Activated CD8-positive, alpha-beta memory T cell treated with anti-CD3 and anti-CD28 coated beads, Interleukin-2, amount 50 U/mL, for 1 hour (primary cell): ENCODE measurements around the gene TNFAIP8L1.

Experiments
- DNase-seq: peaks from one replicate; pipeline ENCODE4 v3.0.0-alpha.2; 2020; ENCODE audit errors: extremely low read depth

Gene TNFAIP8L1

DNA sequence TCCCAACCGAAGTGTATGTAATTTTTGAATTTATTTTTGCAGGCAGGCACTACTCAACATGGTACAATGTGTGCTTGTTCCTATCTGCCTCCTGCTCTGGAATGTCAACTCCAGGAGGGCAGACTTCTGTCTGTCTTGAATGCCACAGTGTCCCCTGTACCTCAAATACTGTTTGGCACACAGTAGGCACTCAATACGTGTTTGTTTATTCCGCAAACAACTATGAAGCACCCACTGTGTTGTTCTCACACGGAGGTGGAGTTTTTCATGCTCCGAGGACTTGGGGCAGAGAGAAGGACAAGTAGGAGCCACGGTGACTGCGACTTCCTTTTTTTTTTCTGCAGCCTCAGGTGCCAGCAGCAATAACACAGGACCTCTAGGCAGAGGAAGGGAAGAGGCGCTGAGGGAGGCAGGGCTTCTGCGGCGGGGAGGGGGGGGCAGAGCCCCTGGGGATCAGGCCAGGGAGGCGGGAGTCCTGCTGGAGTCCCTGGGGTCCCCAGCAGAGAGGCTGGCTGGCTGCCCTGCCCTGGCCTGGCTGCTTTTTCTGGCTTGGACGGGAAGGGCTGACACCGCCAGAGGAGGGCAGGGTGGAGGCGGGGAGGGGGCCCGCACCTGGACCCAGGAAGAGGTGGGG, 29.3 kb upstream of the TNFAIP8L1 start:
- no peak for DNase-seq

DNA sequence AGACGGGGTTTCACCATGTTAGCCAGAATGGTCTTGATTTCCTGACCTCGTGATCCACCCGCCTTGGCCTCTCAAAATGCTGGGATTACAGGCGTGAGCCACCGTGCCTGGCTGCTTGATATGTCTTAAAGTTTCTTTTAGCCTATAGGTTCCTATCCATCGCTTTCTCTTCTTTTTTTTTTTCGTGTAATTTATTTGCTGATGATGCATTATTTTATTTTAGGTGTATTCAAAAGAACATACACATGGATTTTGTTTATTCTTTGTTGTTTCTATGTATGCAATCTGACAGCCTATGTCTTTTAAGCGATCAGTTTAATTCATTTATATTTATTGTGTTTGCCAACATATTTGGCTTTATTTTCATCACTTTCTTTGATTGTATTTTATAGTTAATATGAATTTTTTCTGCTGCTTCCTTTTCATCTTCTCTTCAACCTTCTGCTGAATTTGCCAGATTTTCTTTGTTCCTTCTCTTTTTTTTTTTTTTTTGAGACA, 26.0 kb upstream of the TNFAIP8L1 start:
- no peak for DNase-seq

DNA sequence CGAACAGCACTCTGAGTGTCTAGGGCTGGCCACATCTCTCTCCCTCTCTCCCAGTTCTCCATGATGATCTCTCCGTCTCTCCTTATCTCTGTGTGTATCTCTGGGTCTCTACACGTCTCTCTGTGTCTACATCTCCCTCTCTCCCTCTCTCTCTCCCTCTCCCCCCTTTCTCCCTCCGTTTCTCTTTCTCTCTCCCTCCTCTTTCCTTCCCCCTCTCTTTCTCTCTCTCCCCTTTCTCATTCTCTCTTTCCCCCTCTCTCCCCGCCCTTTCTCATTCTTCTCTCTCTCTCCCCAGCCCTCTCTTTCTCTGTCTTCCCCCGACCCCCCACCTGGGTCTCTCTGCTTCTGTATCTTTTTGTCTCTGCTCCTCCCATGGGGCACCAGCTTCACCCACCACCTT, 21.3 kb upstream of the TNFAIP8L1 start:
- DNase-seq: no peak

DNA sequence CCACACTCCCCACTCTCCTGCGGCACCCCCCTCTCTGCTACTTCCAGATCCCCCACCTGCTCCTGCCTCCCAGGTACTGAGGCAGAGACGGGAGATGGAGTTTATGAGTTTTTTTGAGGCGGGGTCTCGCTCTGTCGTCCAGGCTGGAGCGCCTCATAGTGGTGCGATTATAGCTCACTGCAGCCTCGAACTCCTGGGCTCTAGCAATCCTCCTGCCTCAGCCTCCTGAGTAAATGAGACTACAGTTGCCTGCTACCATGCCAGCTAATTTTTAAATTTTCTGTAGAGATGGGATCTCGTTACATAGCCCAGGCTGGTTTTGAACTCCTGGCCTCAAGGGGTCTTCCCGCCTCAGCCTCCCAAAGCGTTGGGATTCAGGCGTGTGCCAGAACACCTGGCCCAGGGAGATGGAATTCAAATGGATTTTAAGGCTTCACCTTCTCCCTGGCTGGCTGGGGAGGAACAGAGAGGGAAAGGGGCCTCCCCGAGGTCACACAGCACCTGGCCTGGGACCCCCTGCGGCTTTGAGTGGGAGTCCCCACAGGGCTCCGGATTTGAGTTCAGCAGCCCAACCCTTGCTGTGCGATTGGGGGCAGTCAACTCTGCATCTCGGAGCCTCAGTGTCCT, 19.5 kb upstream of the TNFAIP8L1 start:
- no peak for DNase-seq

DNA sequence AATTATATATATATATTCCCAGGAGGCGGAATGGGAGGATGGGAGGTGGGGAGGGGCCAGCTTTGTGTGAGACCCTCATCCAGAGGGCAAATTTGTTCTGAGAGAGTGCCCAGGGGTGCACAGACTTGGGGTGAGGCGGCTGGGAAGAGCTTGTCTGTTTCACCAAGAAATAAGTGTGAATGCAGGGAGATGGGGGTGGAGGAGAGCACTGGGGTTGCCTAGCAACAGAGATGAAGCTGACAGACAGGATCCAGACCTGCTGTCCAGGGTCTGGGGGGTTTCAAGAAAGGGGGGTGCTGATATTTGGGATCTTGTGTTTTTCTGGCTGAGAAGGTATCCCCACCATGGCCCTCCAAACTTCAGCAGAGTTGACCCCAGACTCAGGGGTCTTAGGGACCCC, 18.6 kb upstream of the TNFAIP8L1 start:
- no peak for DNase-seq

DNA sequence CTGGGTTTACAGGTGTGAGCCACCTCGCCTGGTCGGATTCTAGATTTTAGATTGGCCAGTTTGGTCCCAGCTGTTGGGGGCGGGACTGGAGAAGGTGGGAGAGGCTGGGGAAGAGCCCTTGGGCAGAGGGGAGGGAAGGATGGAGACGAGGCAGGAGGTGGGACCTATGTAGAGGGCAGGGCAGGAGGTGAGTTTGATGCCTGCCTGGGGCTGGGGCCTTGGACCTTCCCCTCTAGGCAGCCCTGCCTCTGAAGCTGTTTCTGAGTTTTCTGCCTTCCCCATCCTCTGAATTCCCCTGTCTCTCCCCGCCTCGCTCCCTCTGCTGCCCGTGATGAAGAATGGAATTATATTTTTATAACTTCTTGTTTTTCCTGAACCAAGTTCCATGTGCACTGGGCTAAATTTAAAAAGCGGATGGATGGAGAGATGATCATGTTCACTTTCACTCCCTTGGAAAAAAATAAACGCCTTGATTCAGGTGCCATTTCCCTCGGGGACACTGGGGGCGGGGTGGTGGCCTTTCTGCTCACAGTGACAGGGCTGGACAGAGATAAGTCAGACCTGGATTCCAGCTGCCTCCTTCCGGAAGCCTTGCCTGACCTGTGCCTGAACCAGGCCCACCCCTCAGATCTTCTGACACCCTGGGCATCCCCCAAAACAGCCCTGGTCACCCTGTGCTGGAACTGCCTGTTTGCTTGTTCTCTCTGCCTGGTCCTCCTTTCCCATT, 16.5 kb upstream of the TNFAIP8L1 start:
- no peak for DNase-seq

DNA sequence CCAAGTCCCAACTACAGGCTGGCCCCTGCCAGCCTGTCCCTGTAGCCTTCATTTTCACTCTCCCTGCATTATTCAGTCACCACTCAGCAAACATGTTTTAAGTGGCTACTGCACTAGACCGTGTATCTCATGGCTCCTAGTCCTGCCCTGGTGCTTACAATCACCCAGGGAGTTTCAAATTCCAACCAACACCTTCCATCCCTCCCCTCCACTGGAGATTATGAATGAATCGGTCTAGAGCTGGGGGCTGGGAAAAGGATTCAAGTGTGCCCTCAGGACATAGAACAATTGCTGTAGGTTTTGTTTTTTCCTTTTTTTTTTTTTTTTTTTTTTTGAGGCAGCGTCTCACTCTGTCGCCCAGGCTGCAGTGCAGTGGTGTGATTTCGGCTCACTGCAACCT, 15.0 kb upstream of the TNFAIP8L1 start:
- DNase-seq: no peak

DNA sequence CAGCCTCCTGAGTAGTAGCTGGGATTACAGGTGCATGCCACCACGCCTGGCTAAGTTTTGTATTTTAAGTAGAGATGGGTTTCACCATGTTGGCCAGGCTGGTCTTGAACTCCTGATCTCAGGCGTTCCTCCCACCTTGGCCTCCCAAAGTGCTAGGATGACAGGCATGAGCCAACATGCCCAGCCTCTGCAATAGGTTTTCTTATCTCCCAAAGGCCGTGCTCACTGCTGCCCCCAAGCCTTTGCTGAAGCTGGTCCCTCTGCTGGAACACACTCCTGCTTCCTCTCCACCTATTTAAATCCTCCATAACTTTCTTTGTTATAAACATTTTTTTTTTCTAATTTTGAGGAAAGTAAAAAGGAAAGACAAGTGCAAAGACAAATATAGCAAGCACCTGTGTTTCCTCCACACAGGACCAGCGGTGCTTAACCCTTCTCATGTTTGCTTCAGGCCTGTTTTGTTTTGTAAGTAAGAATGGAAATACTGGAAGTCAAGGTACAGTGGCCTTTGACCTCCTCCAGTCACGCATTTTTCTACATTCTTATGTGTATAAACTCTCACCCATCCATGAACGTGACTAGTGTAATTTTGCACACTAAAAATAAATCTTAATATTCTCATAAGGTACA, 14.5 kb upstream of the TNFAIP8L1 start:
- DNase-seq: no peak

DNA sequence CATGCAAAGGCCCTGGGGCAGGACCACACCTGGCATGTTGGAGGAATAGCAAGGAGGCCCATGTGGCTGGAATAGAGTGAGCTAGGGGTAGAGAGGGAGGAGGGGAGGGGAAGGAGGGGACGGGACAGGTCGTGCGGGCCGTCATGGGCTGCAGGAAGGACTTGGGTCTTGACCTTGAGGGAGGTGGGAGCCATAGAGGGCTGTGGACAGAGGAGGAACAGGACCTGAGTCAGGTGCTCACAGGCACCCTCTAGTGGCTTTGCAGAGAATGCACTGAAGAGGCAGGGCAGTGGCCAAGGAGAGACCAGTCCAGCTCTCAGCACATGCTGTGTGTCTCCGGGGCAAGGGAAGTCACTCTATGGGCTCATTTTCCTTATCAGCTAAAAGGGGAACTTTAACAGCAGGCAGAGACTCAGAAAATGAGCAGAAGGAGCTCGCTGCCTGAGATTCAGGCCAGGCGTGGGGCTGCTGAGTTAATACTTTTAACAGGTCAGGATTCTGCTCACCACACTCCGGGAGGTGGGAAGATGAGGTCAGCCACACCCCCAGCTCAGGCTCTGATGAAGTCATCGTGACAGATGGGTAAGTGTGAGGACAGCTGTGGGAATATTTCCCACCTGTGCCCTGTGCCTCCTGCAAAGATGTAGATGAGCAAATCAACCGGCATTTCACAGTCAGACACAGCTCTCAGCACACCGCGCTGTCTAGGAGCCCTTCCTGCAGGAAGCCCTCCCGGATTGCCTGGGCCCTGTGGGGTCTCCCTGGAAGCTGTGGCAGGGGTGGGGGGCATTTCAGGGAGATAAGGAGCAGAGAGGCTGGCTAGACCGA, 6.0 kb upstream of the TNFAIP8L1 start:
- no peak for DNase-seq

DNA sequence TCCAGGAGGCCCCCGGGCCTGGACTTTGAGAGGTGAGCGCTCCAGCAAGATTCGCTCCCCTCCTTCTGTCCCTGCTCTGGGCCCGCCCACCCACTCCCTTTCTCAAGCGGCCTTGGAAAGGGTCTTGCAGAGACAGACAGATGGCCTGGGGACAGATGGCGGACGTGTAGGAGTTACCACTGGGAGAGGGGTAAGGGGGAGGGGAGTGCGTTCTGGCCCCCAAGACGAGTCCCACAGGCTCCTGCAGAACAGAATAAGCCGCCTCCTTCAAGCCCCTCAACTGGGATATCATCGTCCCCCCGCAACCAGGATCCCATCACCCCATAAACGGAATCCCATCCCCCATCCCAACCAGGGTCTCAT, 3.6 kb upstream of the TNFAIP8L1 start:
- no peak for DNase-seq

DNA sequence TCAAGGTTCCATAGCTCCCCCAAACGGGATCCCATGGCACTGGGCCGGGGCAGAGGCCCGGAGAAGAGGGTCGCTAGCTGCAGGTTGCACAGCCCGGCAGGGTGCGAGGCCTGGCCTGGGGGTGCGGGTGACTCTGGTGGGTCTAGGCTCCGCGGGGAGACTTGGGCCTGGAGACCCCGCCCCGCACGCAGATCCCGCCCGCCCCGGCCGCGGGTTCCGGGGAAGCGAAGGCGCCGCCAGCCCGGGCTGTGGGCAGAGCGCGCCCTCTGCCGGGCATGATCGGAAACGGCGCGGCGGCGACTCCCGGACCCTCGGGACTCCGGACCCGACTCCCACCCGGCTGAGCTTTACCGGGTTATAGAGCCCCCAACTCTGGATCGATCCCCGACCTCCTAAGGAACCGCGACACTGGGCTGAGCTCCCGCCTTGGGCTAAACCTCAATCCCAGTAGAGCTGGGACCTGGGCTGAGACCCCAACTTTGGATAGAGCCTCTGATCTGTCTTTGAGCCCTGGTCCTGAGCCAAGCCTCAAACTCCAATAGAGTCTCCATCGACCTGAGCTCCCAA, 3.1 kb upstream of the TNFAIP8L1 start:
- DNase-seq: no peak

DNA sequence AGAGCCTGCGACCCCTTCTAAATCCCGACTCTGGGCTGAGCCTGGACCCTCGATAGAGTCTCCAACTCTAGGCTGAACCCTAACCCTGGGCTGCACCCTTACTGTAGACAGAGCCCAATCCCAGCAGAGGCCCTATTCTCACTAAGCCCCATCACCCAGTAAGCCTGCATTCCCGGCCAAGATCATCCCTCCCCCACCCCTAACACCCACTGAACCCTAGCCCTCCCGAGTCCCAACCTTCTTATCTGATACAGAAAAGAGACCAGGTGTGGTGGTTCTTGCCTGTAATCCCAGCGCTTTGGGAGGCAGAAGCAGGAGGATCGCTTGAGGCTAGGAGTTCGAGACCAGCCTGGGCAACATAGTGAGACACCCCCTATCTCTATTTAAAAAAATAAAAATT, 2.6 kb upstream of the TNFAIP8L1 start:
- no peak for DNase-seq

DNA sequence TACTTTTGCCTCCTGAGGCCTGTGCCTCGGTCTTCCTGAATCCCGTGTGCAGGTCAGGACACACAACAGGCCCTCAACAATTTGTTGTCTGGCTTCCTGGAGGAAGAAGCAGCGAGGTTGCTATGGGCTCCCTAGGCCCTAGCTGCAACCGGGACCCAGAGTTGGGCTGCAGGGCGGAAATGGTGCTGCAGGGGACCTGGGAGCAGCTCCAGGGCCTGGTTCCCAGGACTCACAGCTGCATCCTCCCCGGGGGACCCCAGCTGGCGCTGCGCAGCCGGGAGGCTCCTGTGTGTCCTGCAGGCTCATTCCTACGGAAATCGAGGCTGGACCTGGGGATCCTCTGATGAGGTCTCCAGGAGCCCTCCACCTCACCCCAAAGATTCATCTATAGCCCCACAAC, 999 bp upstream of the TNFAIP8L1 start:
- DNase-seq: no peak

DNA sequence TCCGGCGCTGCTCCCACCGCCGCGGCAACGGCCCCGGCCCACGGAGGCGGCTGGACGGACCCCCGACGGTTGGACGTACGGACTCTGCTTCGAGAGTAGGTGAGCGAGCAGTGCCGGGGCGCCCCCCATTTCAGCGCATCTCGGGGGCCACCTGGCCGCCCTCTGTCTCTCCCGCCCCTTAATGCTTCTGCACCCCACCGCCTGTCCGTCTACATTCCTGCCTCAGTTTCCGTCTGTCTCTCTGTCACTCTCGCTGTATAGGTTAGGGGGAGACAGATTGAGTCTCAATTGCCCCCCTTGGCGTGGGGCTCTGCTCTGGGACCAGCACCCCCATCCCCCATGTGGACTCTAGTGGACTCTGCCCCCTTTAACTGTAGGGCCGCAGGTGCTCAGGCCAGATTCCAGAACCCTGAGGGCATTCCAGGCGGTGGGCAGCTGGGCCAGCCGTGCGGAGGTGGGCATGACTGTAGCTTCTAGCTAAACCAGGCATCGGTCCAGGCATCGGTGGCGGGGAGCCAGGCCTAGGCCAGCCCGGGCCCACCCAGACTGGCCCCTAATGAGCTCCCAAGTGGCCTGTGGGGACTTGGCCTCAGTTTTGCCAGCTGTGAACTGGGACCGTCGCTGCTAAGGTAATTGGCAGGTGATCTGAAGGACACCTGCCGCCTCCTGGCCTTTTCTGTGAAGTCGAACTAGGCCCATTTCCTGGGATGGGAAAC, 373 bp downstream of the TNFAIP8L1 start:
- DNase-seq: no peak

DNA sequence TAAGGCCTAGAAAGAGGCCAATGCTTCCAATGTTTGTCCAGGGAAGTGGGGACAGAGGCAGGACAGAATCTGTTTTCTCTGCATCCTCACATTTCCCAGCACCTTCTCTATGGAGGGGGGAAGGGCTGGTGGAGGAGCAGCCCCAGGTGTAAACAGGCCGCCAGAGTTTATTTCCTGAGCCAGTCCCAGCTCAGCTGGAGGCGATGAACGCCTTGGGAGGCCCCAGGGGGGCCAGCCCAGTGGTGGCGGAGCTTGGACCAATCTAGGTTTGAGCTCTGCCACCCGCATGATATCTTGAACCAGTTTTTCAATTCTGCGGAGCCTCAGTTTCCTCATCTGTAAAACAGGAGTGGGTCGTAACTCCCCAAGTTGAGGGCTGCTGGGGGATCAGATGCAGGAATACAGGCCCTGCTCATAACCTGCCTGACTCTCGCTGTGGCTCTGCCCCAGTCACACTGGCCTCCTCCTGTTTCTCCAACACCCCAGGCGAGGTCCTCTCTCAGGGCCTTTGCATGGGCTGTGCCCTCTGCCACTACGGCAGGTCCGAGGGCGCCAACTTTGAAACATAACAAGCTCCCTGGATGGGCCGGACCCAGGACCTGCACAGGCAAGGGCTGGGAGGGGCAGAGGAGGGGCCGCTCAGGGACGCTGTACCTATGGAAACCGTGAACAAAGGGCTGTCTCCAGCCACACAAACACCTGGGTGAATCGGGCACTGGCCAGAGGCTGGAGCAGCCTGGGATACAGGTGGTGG, 1.1 kb downstream of the TNFAIP8L1 start:
- no peak for DNase-seq

DNA sequence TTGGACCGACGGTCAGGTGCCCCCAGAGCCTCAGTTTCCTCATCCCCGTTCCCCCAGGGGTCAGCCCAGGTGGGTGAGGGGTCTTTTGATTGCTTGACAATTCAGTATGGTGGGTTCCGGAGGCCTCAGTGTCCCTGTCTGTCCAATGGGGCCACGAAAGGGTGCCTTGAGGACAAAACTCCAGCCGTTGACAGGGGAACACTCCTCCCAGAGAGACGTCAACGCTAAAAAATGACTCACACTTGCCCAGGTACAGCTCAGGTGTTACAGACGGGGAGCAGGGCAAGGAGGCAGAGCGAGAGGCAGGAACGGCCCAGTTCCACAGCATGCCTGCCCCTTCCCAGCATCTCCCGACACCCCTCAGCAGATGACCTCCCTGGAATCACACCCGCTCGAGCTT, 1.8 kb downstream of the TNFAIP8L1 start:
- no peak for DNase-seq

DNA sequence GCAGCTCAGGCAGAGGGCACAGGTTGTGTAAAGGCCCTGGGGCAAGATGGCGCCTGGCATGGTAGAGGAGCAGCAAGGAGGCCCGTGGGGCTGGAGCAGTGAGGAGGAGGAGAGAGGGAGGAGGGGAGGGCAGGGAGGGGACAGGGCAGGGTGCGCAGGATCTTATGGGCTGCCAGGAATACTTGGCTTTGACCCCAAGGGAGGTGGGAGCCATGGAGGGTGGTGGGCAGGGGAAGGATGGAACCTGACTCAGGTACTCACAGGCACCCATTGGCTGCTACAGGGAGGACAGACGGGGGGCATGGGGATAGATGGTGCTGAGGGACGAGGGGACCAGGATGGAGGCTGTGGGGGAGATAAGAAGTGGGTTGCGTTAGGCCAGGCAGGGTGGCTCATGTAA, 3.3 kb downstream of the TNFAIP8L1 start:
- DNase-seq: no peak

DNA sequence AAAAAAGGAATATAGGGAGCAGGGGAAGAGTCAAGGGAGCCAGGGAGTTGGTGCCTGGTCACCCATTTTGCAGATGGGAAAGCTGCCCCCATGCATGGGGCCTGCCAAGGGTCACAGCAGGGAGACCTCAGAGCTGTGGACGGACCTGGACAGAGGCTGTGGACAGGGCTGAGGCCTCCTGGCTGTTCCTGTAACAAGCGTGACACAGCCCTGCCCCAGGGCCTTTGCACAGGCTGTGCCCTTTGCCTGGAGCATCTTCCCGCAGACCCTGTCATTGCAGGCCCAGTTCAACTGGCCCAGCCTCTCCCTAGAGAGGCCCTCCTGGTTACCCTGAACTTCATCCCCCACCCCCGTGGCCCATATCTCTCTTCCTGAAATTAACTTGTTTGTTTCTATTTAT, 6.4 kb downstream of the TNFAIP8L1 start:
- DNase-seq: no peak

DNA sequence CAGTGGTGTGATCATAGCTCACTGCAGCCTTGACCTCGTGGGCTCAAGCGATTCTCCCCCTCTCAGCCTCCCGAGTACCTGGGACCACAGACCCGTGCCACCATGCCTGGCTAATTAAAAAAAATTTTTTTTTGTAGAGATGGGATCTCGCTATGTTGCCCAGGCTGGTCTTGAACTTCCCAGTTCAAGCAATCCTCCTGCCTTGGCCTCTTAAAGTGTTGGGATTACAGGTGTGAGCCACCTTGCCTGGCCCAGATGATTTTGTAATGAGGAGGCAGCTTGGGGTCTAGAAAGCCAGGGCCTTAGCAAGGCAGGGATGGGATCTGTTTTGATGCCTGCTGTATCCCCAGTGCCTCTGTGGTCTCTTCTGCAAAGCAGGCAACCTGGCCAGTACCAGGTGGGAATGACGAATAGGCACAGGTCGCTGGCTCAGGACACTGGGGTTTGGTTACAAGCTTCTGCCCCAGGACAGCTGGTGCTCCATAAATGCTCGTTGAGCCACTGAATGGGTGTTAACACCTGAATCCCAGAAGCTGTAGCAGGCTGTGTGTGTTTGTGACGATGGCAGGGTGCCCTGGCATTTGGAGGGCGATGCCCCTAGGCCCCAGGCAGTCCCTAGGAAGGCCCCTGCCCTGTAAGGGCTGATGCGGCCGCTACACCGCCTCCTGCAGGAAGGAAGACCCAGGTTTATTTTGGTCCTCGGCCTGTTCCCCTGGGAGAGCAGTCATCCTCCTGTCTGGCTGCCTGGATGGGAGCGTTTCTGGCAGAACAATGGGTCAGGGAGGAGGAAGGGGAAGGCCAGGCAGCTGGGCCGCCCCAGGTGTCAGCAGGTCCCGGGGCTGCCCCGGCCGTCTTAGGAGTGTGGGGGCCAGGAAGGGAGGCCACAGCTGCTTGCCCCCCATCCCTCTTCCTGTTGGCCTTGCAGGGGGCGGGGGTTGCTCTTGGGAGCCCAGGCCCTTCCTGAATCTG, 8.6 kb downstream of the TNFAIP8L1 start:
- DNase-seq: no peak
